MM.1S (cell line): ENCODE measurements around the gene STAG1.

Experiments
- DNase-seq: peaks from one replicate; pipeline ENCODE4 v3.0.0-alpha.2; 2015
- H2AFZ ChIP-seq: fragments of 300-600 bp; sonication (generic); 2 replicates; pipeline ENCODE4 v1.6.0; 2016; ENCODE audit warnings: antibody characterized with exemption, low read length
- H3F3A ChIP-seq: fragments of 300-600 bp; sonication (generic); 2 replicates; pipeline ENCODE4 v1.6.1; 2016; ENCODE audit warnings: mild to moderate bottlenecking, antibody characterized with exemption, low read length, moderate library complexity, mixed read lengths; ENCODE audit not compliant: insufficient read depth
- H3K27ac ChIP-seq: fragments of 300-600 bp; sonication (generic); 2 replicates; pipeline ENCODE4 v1.5.1; 2016; ENCODE audit warnings: mild to moderate bottlenecking, low read length
- H3K27me3 ChIP-seq: fragments of 300-600 bp; sonication (generic); replicated peaks from 2 replicates; pipeline ENCODE4 v1.6.0; 2016; ENCODE audit warnings: low read length; ENCODE audit not compliant: insufficient read depth
- H3K36me3 ChIP-seq: fragments of 300-600 bp; sonication (generic); replicated peaks from 2 replicates; pipeline ENCODE4 v1.6.1; 2016; ENCODE audit warnings: mild to moderate bottlenecking, low read length, mixed read lengths; ENCODE audit not compliant: insufficient read depth
- H3K4me1 ChIP-seq: fragments of 300-600 bp; sonication (generic); 2 replicates; pipeline ENCODE4 v1.6.1; 2016; ENCODE audit warnings: low read length, mixed read lengths
- H3K4me2 ChIP-seq: fragments of 300-600 bp; sonication (generic); 2 replicates; pipeline ENCODE4 v1.6.0; 2016; ENCODE audit warnings: low read depth, low read length
- H3K4me3 ChIP-seq: fragments of 300-600 bp; sonication (generic); 2 replicates; pipeline ENCODE4 v1.5.1; 2016; ENCODE audit warnings: low read length, mixed read lengths
- H3K79me2 ChIP-seq: fragments of 300-600 bp; sonication (generic); 2 replicates; pipeline ENCODE4 v1.6.1; 2016; ENCODE audit warnings: mixed run types, low read length, mixed read lengths
- H3K9ac ChIP-seq: fragments of 300-600 bp; sonication (generic); 2 replicates; pipeline ENCODE4 v1.6.1; 2016; ENCODE audit warnings: low read length, mixed read lengths
- H3K9me2 ChIP-seq: fragments of 300-600 bp; sonication (generic); replicated peaks from 2 replicates; pipeline ENCODE4 v1.6.1; 2016; ENCODE audit warnings: mild to moderate bottlenecking, low read length, mixed read lengths; ENCODE audit not compliant: insufficient read depth
- H3K9me3 ChIP-seq: fragments of 300-600 bp; sonication (generic); replicated peaks from 2 replicates; pipeline ENCODE4 v1.6.1; 2016; ENCODE audit warnings: mild to moderate bottlenecking, low read length, mixed read lengths; ENCODE audit not compliant: insufficient read depth
- H4K20me1 ChIP-seq: fragments of 300-600 bp; sonication (generic); 2 replicates; pipeline ENCODE4 v1.6.1; 2016; ENCODE audit warnings: mild to moderate bottlenecking, low read length, moderate library complexity, mixed read lengths; ENCODE audit not compliant: insufficient read depth
- EZH2 ChIP-seq: fragments of 300-600 bp; sonication (generic); optimal IDR thresholded peaks from 2 replicates; pipeline ENCODE3; 2017; ENCODE audit warnings: low read depth, mild to moderate bottlenecking, antibody characterized with exemption, low read length, mixed read lengths
- EZH2phosphoT487 ChIP-seq: fragments of 300-600 bp; sonication (generic); IDR thresholded peaks from 2 replicates; pipeline ENCODE4 v1.6.1; 2018; ENCODE audit warnings: antibody characterized with exemption, low read length
- TF ChIP-seq, protein P1 (sequence below): fragments of 300-600 bp; sonication (generic); IDR thresholded peaks from 2 replicates; pipeline ENCODE4 v1.5.1; 2016; ENCODE audit warnings: antibody characterized with exemption, low read length, mixed read lengths

Gene STAG1

GRCh38 chr3:136434429-136434828 lies 317.7 kb downstream of the STAG1 start:
- DNase-seq: no peak
- H3K9me3 ChIP-seq: no peaks in the 10 kb centered on the region
- no peaks in the 10 kb centered on the region for H3K27me3 ChIP-seq
- H3K36me3 ChIP-seq: 0 out of 2 replicates have a peak, but pooled peaks cover 3% of the 10 kb centered on the region
- H3K9ac ChIP-seq: no peak overlapping the region
- no peak overlapping the region for H3K4me2 ChIP-seq
- no peak overlapping the region for H3K4me3 ChIP-seq
- H3K27ac ChIP-seq: no peak overlapping the region
- H3K9me2 ChIP-seq: no peaks in the 10 kb centered on the region
- H2AFZ ChIP-seq: no peak overlapping the region
- TF ChIP-seq, protein P1, sequence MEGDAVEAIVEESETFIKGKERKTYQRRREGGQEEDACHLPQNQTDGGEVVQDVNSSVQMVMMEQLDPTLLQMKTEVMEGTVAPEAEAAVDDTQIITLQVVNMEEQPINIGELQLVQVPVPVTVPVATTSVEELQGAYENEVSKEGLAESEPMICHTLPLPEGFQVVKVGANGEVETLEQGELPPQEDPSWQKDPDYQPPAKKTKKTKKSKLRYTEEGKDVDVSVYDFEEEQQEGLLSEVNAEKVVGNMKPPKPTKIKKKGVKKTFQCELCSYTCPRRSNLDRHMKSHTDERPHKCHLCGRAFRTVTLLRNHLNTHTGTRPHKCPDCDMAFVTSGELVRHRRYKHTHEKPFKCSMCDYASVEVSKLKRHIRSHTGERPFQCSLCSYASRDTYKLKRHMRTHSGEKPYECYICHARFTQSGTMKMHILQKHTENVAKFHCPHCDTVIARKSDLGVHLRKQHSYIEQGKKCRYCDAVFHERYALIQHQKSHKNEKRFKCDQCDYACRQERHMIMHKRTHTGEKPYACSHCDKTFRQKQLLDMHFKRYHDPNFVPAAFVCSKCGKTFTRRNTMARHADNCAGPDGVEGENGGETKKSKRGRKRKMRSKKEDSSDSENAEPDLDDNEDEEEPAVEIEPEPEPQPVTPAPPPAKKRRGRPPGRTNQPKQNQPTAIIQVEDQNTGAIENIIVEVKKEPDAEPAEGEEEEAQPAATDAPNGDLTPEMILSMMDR: no peak
- no peak for TF ChIP-seq EZH2
- no peak for TF ChIP-seq EZH2phosphoT487
- H3K79me2 ChIP-seq: no peaks in the 10 kb centered on the region
- no peaks in the 10 kb centered on the region for H3F3A ChIP-seq
- H4K20me1 ChIP-seq: no peaks in the 10 kb centered on the region
- H3K4me1 ChIP-seq: no peaks in the 10 kb centered on the region

DNA sequence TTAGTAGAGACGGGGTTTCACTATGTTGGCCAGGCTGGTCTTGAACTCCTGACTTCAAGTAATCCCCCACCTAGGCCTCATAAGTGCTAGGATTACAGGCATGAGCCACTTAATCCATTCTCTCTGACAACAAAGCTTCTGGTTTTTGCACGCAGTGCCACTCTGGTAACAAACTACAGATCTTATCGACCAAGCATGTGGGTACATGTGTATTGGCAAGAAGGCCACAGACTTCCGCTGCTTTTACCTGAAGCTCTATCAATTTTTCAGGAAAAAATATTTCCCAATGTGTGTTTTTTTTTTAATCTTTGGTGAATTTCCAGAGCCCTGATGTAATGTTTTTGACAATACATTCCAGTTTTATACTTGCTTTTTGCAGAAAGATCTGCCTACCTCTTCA lies 319.5 kb downstream of the STAG1 start:
- Histone ChIP-seq H3K79me2 (no peaks in the 10 kb centered on the region), H3K9me2 (no peaks in the 10 kb centered on the region), H3K4me1 (no peaks in the 10 kb centered on the region), H3K27me3 (no peaks in the 10 kb centered on the region), H4K20me1 (no peaks in the 10 kb centered on the region), H3K9me3 (no peaks in the 10 kb centered on the region), H3K4me3 (no peak overlapping the region), H3K9ac (no peak overlapping the region), H3F3A (no peaks in the 10 kb centered on the region), H3K36me3 (0 out of 2 replicates have a peak, but pooled peaks cover 3% of the 10 kb centered on the region), H3K27ac (no peak overlapping the region), H3K4me2 (no peak overlapping the region), H2AFZ (no peak overlapping the region)
- TF ChIP-seq EZH2: no peak
- TF ChIP-seq, protein P1: no peak
- no peak for TF ChIP-seq EZH2phosphoT487
- no peak for DNase-seq

DNA sequence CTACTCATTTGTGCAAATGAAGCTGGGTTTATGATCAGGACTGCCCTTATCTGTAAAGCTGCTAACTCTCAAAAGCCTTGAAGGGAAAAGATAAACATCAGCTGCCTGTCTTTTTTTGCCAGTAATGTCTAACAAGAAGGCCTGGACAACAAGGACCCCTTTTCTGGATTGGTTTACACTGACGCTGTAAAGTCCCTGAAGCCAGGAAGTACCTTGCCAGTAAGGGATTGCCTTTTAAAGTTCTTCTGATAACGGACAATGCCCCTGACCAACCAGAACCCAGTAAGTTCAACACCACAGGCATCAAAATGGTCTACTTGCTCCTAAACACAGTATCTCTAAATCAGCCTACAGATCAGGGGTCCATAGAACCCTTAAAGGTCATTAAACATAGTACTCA lies 324.0 kb downstream of the STAG1 start:
- TF ChIP-seq EZH2phosphoT487: no peak
- Histone ChIP-seq H3K27ac (no peak overlapping the region), H3K4me1 (no peaks in the 10 kb centered on the region), H3K9me2 (no peaks in the 10 kb centered on the region), H3K4me2 (no peak overlapping the region), H3F3A (no peaks in the 10 kb centered on the region), H4K20me1 (no peaks in the 10 kb centered on the region), H3K4me3 (no peak overlapping the region), H3K9ac (no peak overlapping the region), H3K9me3 (no peaks in the 10 kb centered on the region), H3K79me2 (no peaks in the 10 kb centered on the region), H2AFZ (no peak overlapping the region), H3K27me3 (no peaks in the 10 kb centered on the region), H3K36me3 (0 out of 2 replicates have a peak, but pooled peaks cover 3% of the 10 kb centered on the region)
- DNase-seq: no peak

DNA sequence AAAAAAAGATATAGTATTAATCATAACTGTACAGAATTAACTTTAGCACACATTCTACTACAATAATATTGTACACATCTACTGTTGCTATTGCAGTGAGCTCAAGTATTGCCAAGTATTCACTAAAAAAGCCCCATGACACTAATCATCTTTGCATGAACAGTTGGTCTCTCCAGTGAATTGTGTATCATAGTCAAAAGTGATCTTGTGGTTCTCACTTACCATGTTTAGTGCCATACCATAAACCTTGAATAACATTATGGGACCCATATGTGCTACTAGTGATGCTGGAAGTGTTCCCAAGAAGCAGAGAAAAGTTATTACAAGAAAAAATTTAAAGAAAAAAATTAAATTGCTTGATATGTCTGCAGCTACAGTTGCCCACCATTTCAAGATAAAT lies 324.9 kb downstream of the STAG1 start:
- no peak overlapping the region for H3K4me3 ChIP-seq
- no peak overlapping the region for H3K4me2 ChIP-seq
- H3K9me3 ChIP-seq: no peaks in the 10 kb centered on the region
- no peaks in the 10 kb centered on the region for H4K20me1 ChIP-seq
- H3K4me1 ChIP-seq: no peaks in the 10 kb centered on the region
- no peak for DNase-seq
- H3K36me3 ChIP-seq: 0 out of 2 replicates have a peak, but pooled peaks cover 3% of the 10 kb centered on the region
- no peaks in the 10 kb centered on the region for H3F3A ChIP-seq
- TF ChIP-seq, protein P1: no peak
- TF ChIP-seq EZH2phosphoT487 (no peak), EZH2 (no peak)
- H3K79me2 ChIP-seq: no peaks in the 10 kb centered on the region
- no peaks in the 10 kb centered on the region for H3K27me3 ChIP-seq
- no peaks in the 10 kb centered on the region for H3K9me2 ChIP-seq
- no peak overlapping the region for H3K27ac ChIP-seq
- no peak overlapping the region for H3K9ac ChIP-seq
- no peak overlapping the region for H2AFZ ChIP-seq
